Uterus (tissue), 4 donors: ENCODE data around the gene ZNF524. TPM values are rescaled to one million over a fixed set of nuclear protein-coding genes. Genes with fewer than 3 reads are reported as not detected.

ENCODE experiments used
- DNase-seq, 2 donors: peaks; one replicate each; pipeline ENCODE4 v3.0.0-alpha.2; 2019 to 2020
- H3K27ac ChIP-seq, 2 donors: fragments of 200-600 bp; sonication (generic); 1 replicate in 1 of 2; 2 replicates in 1 of 2; pipeline ENCODE4 v1.5.1; 2016 to 2018
- H3K27me3 ChIP-seq, 2 donors: fragments of 200-600 bp; sonication (generic); one replicate each; pipeline ENCODE4 v1.5.1; 2018 to 2019; ENCODE audit warnings: control low read depth in 1 of 2
- H3K36me3 ChIP-seq, 2 donors: fragments of 200-600 bp; sonication (generic); one replicate each; pipeline ENCODE4 v1.5.1; 2019; ENCODE audit warnings: control low read depth in 1 of 2
- H3K4me1 ChIP-seq, 2 donors: fragments of 200-600 bp; sonication (generic); one replicate each; pipeline ENCODE4 v1.5.1; 2018 to 2019; ENCODE audit warnings: control low read depth in 1 of 2
- H3K4me3 ChIP-seq, 2 donors: fragments of 200-600 bp; sonication (generic); 1 replicate in 1 of 2; 2 replicates in 1 of 2; pipeline ENCODE4 v1.5.1; 2018 to 2019; ENCODE audit warnings: mild to moderate bottlenecking in 1 of 2
- H3K9me3 ChIP-seq, 2 donors: fragments of 200-600 bp; sonication (generic); one replicate each; pipeline ENCODE4 v1.5.1; 2019; ENCODE audit warnings: control low read depth in 1 of 2
- POLR2A ChIP-seq, 2 donors: fragments of 450-650 bp; IDR thresholded peaks; one replicate each; pipeline ENCODE4 v1.6.1; 2016; ENCODE audit warnings: antibody characterized with exemption in 2 of 2, mild to moderate bottlenecking in 1 of 2, moderate library complexity in 1 of 2
- intact Hi-C: fragments of 100-400 bp; cut with DNase I; formaldehyde crosslinking; loops from one replicate; pipeline ENCODE4 v1.15.1; 2023; ENCODE audit warnings: low total_unique reads
- total RNA-seq, 4 donors: library from RNA; depleted of rRNA in 3 of 4; stranded (reverse); fragments of >200 nt in 3 of 4; gene quantifications; one replicate each; pipeline versions ENCODE4 v1.1.0 to v1.2.4, GENCODE V29; 2014 to 2023
- TF ChIP-seq, protein P1 (sequence below), 4 experiments: fragments of 200-600 bp in 2 of 4; fragments of 450-650 bp in 2 of 4; sonication (generic) in 2 of 4; IDR thresholded peaks; one replicate each; pipeline ENCODE4 v1.5.1; 2016 to 2019; ENCODE audit warnings: antibody characterized with exemption in 4 of 4, mild to moderate bottlenecking in 2 of 4, moderate library complexity in 1 of 4
- donor health status: DM: yes; HTN: yes; CAD: no.

ZNF524 gene
- total RNA-seq, 4 donors from 2014 or later = 5.4 to 20.4 (median 14.6) TPM

DNA sequence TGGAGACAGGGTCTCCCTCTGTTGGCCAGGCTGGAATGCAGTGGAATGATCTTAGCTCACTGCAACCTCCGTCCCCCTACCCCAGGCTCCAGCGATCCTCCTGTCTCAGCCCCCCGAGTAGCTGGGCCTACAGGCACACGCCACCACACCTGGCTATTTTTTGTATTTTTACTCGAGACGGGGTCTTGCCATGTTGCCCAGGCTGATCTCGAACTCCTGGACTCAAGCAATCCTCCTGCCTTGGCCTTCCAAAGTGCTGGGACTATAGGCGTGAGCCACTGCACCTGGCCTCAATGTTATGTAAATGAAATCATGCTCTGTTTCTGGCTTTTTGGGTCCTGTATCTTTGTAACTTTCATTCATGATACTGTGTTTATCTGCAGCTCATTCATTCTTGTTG, 11.3 kb upstream of the ZNF524 start:
- Histone ChIP-seq H3K27me3 (no peaks in the 10 kb centered on the region), H3K4me1 (peaks cover 0 to 5% of the 10 kb centered on the region in 2 donors), H3K27ac (no peak overlapping the region), H3K4me3 (no peak overlapping the region), H3K9me3 (no peaks in the 10 kb centered on the region), H3K36me3 (no peaks in the 10 kb centered on the region)
- TF ChIP-seq, protein P1, sequence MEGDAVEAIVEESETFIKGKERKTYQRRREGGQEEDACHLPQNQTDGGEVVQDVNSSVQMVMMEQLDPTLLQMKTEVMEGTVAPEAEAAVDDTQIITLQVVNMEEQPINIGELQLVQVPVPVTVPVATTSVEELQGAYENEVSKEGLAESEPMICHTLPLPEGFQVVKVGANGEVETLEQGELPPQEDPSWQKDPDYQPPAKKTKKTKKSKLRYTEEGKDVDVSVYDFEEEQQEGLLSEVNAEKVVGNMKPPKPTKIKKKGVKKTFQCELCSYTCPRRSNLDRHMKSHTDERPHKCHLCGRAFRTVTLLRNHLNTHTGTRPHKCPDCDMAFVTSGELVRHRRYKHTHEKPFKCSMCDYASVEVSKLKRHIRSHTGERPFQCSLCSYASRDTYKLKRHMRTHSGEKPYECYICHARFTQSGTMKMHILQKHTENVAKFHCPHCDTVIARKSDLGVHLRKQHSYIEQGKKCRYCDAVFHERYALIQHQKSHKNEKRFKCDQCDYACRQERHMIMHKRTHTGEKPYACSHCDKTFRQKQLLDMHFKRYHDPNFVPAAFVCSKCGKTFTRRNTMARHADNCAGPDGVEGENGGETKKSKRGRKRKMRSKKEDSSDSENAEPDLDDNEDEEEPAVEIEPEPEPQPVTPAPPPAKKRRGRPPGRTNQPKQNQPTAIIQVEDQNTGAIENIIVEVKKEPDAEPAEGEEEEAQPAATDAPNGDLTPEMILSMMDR (IDR thresholded peaks at IDR 0.05) = no peak
- no peak for TF ChIP-seq POLR2A (IDR thresholded peaks at IDR 0.05)
- intact Hi-C loops = no loop called here
- no peak for DNase-seq

DNA sequence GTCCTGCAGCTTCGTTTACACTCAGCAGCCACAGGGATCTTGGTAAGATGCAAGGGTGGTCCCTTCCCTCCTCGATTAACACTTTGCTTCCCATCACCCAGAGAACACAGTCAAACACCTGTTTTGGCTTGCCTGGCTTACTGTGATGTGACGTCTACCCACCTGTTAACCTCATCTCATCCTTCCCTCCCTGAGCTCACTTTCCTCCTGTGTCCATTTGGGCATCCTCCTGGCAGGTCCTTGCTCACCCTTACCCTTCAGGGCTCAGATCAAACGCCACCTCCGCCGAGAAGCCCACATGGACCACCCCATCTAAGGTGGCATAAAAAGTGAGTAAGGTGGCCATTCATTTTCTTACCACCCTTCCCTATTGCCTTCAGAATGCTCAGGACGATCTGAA, 10.0 kb upstream of the ZNF524 start:
- H3K4me1 ChIP-seq = peaks cover 0 to 5% of the 10 kb centered on the region in 2 donors
- H3K4me3 ChIP-seq = no peak overlapping the region
- no peaks in the 10 kb centered on the region for H3K27me3 ChIP-seq
- DNase-seq = no peak
- intact Hi-C loops = no loop called here
- TF ChIP-seq POLR2A (IDR thresholded peaks at IDR 0.05) = no peak
- TF ChIP-seq, protein P1 (IDR thresholded peaks at IDR 0.05) = no peak
- H3K9me3 ChIP-seq = no peaks in the 10 kb centered on the region
- H3K27ac ChIP-seq = no peak overlapping the region
- no peaks in the 10 kb centered on the region for H3K36me3 ChIP-seq

DNA sequence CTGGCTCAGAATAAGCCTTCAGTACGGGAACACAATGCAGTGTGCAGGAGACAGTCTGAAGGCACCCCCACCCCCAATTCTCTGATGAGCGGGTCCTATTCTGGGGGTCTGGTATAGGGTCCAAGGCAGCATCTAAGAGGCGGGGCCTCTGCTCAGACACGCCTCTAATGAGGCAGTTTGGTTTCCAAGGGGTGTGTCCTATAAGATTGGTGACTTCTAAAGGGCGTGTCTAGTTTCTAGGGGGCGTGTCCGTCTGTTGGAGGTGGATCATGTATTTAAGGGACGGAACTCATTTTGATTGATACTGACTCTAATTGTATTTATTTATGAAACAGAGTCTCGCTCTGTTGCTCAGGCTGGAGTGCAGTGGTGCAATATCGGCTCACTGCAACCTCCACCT, 9.5 kb upstream of the ZNF524 start:
- Histone ChIP-seq H3K4me3 (no peak overlapping the region), H3K27ac (no peak overlapping the region), H3K27me3 (no peaks in the 10 kb centered on the region), H3K4me1 (peaks cover 0 to 5% of the 10 kb centered on the region in 2 donors), H3K36me3 (no peaks in the 10 kb centered on the region), H3K9me3 (no peaks in the 10 kb centered on the region)
- intact Hi-C loops = no loop called here
- no peak for DNase-seq
- TF ChIP-seq, protein P1 (IDR thresholded peaks at IDR 0.05) = no peak
- no peak for TF ChIP-seq POLR2A (IDR thresholded peaks at IDR 0.05)

DNA sequence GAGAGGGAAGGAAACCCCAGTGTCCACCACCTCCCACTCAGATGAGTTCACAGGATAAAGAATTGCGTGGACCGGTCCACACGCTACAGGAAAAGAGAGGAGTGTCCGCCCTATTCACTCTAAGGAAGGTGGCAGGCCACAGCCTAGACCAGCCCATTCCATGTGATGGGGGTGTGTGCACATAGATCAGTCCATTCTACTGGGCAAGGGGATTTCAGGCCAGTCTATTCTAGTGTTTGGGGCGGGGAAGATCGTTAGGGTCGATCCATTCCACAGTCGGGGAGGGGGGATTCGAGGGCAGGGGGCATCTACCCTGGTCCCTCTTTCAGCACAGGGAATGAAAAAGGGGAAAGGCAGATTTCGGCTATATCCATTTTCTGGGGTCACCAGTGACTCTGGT, 8.5 kb upstream of the ZNF524 start:
- H3K27ac ChIP-seq = no peak overlapping the region
- intact Hi-C loops = no loop called here
- no peaks in the 10 kb centered on the region for H3K27me3 ChIP-seq
- H3K4me3 ChIP-seq = no peak overlapping the region
- H3K9me3 ChIP-seq = no peaks in the 10 kb centered on the region
- peaks cover 0 to 5% of the 10 kb centered on the region in 2 donors for H3K4me1 ChIP-seq
- no peaks in the 10 kb centered on the region for H3K36me3 ChIP-seq
- no peak for TF ChIP-seq POLR2A (IDR thresholded peaks at IDR 0.05)
- no peak for DNase-seq

DNA sequence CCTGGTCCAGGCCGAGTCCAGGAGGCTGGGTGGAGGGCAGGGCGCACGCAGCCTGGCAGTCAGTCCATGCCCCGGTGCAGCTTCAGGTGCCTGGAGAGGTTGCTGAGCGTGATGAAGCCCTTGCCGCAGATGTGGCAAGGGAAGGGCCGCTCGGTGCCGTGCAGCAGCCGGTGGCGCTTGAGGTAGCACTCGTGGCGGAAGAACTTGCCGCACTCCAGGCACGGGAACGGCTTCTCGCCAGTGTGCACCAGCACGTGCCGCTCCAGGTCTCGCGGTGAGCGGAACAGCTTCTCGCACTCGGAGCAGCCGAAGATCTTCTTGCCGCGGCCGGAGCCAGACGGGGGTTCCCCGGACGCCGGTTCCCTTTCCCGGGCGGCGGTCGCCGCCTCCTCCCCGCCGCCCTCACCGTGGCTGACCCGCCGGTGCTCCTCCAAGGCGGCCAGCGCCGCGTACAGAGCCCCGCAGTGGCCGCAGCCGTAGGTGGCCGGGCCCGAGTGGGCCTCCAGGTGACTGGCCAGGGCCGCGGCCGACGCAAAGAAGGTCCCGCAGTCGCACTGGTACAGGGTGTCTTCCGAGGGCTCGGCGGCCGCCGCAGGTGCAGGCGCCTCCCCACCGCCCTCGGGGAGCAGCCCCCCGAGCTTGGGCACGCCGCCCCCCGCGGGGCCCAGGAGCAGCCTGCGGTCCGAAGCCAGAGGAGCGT, 7.5 kb upstream of the ZNF524 start:
- no peak overlapping the region for H3K27ac ChIP-seq
- no peaks in the 10 kb centered on the region for H3K4me1 ChIP-seq
- no peak for DNase-seq
- no peaks in the 10 kb centered on the region for H3K9me3 ChIP-seq
- intact Hi-C loops = no loop called here
- TF ChIP-seq, protein P1 (IDR thresholded peaks at IDR 0.05) = no peak
- no peak for TF ChIP-seq POLR2A (IDR thresholded peaks at IDR 0.05)
- no peaks in the 10 kb centered on the region for H3K36me3 ChIP-seq
- no peak overlapping the region for H3K4me3 ChIP-seq
- H3K27me3 ChIP-seq = no peaks in the 10 kb centered on the region
